Myocyte (in vitro differentiated cells): ENCODE data around the gene PLEKHG5. TPM values are rescaled to one million over a fixed set of nuclear protein-coding genes. Genes with fewer than 3 reads are reported as not detected.
"Not testable (repeated sequence)": the region's sequence is repeated elsewhere in the genome, so short reads cannot be mapped to it uniquely, and the experiment has no call there.

Experiments
- DNase-seq: peaks from one replicate; pipeline ENCODE4 v3.0.0-alpha.2; 2012; ENCODE audit warnings: low read depth
- total RNA-seq: library from RNA; depleted of rRNA; stranded (reverse); fragments of >200 nt; gene quantifications from 2 replicates; pipeline ENCODE4 v1.2.3, GENCODE V29; 2014

The PLEKHG5 gene
- total RNA-seq, 1 donor from 2014 or later, result 52.4 TPM

DNA sequence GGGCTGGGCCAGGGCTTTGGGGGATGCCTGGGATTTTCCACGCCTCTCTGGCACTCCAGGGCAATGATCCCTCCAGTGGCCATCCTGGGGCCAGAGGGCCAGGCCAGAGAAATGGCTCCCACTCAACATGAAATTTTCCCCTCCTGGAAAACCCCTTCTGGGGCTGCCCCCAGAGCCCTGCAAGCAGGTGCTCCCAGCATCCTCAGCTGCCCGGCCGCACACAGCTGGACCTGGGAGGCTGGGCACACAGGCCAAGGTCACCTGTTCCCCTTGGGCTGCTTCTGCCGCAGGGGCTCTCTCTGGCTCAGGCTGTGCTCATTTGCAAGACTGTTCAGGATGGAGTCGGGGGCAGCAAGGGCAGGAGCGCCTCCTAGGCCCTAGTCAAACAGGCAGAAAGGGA, 63.0 kb downstream of the PLEKHG5 start:
- DNase-seq, result not testable (repeated sequence)

DNA sequence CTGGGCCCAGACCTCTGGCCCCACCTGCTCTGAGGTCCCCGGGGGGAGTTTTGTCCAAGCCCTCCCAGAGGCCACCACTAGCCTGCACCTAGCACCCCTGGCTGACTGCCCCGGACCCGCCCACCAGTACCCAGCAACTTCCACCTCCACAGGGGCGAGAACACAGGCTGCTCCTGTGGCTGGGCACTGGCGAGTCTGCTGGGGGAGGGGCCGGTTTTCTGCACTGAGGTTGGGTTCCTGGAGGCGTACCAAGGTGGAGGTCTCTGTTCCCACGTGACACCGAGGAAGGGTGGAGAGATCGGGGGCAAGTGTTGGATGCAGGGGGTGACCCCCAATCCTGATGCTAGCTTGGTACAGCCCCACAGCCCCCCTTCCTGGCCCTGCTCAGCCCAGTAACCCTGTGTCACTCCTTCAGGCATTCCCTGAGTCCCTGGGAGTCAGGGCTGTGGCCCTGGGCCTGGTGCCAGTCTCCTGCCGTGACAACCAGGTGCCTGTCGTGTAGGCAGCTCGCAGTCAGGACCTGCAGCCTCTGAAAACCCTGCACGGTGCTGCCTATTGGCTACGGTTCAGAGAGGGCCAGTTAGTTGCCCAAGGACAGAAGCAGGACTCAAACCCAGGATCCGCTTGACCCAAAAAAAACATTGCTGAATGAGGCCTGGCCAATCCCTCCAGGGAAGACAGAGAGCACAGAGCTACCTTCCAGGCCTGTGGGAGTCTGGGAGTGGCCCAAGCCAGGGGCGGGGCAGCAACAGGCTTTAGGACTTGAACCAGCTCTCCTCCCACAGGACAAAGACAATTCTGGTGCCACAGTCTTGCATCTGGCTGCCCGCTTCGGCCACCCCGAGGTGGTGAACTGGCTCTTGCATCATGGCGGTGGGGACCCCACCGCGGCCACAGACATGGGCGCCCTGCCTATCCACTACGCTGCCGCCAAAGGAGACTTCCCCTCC, 63.8 kb downstream of the PLEKHG5 start:
- no peak for DNase-seq

- no peak for DNase-seq
Measured at GRCh38 chr1:6426972-6427350, 64.5 kb downstream of the PLEKHG5 start.

DNA sequence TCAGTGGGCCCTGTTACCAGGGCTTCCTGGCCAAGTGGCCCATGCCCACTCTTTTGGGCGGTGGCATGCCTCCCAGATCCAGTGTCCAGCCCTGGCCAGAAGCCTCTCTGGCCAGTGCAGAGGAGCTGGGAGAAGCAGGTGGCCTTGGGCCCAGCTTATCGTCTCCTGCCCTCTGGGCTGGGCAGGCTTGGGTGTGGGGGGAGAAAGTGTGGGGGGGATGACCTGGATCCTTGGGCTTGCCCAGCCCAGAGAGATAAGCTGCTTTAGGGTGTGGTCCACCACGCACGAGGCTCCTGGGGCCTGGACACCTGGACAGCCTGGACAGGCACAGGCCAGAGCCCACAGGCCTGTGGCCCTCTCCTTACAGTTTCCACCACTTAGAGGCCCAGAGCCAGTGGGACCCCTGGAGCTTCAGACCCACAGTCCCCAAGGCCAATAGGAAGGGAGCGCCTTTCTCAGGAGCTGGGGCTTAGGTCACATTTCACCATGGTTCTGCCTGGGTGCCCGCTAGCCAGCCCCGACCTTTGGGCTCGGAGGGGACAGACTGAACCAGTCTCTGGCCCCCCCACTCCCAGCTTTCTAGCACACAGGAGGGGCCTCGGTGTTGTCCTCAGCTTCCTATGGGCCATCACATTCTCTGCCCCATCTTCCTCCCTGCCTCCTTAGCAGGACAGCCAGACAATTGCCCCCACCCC, 65.0 kb downstream of the PLEKHG5 start:
- DNase-seq, result no peak

GRCh38 chr1:6425658-6426057, 65.8 kb downstream of the PLEKHG5 start:
- DNase-seq, result no peak

DNA sequence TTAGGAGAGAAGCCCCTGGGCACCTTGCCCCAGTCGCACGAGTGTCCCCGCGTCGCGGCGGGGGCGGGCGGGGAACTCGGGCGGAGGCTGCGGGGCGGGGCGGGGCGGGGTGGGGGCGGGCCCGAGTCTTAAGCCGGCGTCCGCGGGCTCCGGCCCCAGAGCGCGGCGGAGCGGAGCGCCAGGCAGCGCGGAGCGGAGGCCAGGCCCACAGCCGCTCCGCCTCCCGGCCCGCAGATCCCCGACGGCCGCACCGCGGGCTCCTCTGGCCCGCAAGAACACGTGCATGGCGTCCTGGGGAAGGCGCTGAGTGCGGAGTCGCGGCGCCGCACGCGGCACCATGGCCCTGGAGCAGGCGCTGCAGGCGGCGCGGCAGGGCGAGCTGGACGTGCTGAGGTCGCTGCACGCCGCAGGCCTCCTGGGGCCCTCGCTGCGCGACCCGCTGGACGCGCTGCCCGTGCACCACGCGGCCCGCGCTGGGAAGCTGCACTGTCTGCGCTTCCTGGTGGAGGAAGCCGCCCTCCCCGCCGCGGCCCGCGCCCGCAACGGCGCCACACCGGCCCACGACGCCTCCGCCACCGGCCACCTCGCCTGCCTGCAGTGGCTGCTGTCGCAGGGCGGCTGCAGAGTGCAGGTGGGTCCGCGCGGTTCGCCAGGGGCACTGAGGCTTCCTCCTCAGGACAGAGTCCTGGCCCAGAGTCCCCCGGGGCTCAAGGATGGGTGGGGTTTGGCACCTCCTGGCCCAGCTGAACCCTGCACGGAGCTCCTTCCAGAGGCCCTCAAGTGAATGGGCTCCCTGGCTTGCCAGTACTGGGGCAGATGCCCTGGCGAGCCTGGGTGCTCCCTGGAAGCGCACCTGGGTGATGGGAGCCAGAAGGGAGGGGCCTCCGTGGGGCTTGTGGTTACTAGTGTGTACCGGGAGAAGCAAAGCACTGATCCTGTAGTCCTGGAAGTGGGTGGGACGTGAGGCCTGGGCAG, 66.6 kb downstream of the PLEKHG5 start, which contains the start of gene ESPN:
Gene ESPN, plus strand, starts transcription at position 158 of the 975 bp plus-strand sequence. Its CDS starts 180 bp downstream, at position 338.
- DNase-seq, result no peak

DNA sequence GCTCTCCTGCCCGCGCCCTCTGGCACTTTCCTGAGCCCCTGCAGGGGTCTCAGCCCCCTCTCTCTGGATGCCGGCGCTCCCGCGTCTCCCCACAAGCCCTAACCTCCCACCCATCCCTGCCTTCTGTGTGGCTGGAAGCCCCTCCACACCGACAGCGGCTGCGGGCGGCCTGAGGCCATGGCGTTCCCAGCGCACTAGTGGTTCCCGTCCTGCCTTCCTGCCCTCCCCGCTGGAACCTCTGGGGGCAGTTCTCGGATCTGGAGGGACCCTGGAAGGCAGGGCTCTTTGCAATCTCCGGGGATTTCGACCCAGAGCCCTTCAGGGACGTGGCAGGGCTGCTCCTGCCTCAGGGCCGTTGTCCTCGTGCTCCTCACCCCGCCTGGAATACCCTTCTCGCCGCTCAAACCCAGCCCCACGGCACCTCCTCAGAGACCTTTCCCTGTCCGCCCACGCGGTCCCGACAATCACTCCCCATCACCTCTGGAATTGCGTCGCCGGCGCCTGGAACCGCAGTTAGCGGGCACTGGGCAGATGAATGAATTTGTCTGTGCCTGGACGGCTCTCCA, 67.4 kb downstream of the PLEKHG5 start:
- DNase-seq, result no peak

- peak; percentile 77 for DNase-seq
Measured at GRCh38 chr1:6423321-6423999, 68.0 kb downstream of the PLEKHG5 start.

DNA sequence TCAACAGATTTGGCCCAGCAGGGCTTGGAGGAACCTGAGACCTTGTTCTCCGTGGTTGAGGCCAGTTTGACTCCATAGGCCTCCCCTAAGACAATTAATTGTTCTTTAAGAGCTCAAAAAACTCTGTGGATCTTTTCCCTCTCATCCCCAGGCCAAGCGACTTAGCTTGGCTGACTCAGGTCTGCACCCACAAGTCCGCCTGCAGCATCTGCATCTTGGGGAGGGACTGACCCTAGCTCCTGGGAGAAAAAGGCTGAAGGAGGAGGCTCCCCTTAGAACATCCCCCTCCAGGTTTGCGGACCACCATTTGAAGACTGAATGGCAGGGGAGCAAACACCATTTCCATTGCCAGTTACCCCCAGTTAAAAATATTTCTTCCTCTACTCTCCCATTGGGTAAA, 70.2 kb downstream of the PLEKHG5 start:
- DNase-seq, result no peak

- peak; percentile 72 for DNase-seq
Measured at GRCh38 chr1:6420454-6421042, 70.9 kb downstream of the PLEKHG5 start.

- peak; percentile 39 for DNase-seq
Measured at GRCh38 chr1:6419804-6420453, 71.5 kb downstream of the PLEKHG5 start, which contains the start of gene HES2. TSS of gene HES2 (minus strand) at chr1:6419919. CDS start at chr1:6419820, 99 bp downstream.

DNA sequence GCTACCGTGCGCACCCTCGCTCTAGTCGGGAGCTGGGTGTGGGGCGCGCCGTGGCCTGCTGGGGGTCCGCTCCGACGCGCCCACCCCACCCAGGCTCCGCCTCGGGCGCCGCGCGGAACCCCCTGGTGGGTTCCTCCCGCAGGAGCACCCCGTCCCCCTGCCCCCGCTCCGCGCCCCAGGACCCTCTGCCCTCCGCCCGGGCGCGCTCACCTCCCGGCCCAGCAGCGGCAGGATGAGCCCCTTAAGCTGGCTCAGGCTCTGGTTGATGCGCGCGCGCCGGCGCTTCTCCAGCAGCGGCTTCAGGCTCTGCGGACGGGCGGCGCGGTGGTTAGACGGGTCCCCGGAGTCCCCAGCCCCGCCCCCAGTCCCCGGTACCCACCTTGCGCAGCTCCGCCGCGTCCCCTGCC, 72.1 kb downstream of the PLEKHG5 start:
- no peak for DNase-seq

GRCh38 chr1:6418668-6419396, 72.6 kb downstream of the PLEKHG5 start:
- no peak for DNase-seq

DNA sequence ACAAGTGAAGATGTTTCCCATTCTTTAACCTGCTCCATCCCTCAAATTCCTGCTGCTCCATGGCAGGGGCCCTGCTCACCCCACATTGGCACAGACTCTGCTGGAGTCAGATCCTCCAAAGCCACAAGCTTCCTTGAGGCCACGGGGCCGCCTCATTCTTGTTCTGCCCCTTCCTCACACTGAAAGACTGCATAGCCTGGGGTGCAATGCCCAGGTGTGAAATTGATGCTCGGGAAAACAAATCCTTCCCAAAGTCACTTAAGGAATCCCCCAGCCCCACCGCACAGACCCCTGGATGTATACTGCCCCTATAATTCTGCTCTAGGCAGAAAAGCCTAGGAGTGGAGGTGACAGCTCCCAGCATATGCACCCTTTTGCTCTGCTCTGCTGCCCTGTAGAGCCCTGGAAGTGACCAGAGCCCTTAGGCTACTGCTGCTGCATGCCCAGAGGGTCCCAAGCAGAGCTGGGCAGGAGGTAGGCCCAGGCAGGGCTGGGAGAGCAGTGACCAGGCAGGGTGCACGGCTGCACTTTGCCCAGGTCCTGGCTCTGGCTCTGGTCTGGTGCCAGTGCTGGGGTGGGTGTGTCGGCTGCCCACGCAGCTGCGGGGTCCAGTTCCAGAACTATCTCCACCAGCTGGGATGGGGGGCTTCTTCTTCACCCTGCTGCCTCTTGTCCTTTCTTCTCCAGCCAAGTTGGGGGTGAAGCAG, 73.4 kb downstream of the PLEKHG5 start:
- DNase-seq, result no peak
